ENCODE data around the gene RSRC1. TPM values are rescaled to one million over a fixed set of nuclear protein-coding genes. Genes with fewer than 3 reads are reported as not detected.

Gene RSRC1
- total and polyA plus RNA-seq, 2 of the 13 experiments (the other 11 are each of a cell fraction or from before 2014, with no cell fraction given): 4.9 to 63.0 TPM

- TF ChIP-seq RERE (CRISPR knock-in tag; IDR thresholded peaks at IDR 0.05; ENCODE audit: low read depth) (peak; percentile 48; the same call in 1 of the 2 replicates), YEATS4 (CRISPR knock-in tag; IDR thresholded peaks at IDR 0.05; ENCODE audit: borderline replicate concordance) (peak; percentile 91), SNAPC2 (CRISPR knock-in tag; IDR thresholded peaks at IDR 0.05) (peak; percentile 36; the same call in 1 of the 2 replicates), ZBTB33 (CRISPR knock-in tag; IDR thresholded peaks at IDR 0.05) (no peak), PREB (CRISPR knock-in tag; IDR thresholded peaks at IDR 0.05) (no peak), ATM (IDR thresholded peaks at IDR 0.05; ENCODE audit: borderline replicate concordance) (no peak), NRL (CRISPR knock-in tag; IDR thresholded peaks at IDR 0.05; ENCODE audit: borderline replicate concordance) (peak; percentile 92), SPEN (CRISPR knock-in tag; IDR thresholded peaks at IDR 0.05; ENCODE audit: low read depth) (peak; percentile 83; the same call in 1 of the 2 replicates), HNF1A (IDR thresholded peaks at IDR 0.05; ENCODE audit: low read depth) (no peak), HNF1A (CRISPR knock-in tag; IDR thresholded peaks at IDR 0.05; ENCODE audit: borderline replicate concordance) (peak; percentile 61; the same call in 1 of the 2 replicates)
These were observed at the start of gene RSRC1 (continued) for GRCh38 chr3:158109804-158110657.

All from HepG2 (cell line).